Activated CD4-positive, alpha-beta T cell treated with anti-CD3 and anti-CD28 coated beads for 36 hours (primary cell): ENCODE results near the gene NUDT7. TPM values are rescaled to one million over a fixed set of nuclear protein-coding genes. Genes with fewer than 3 reads are reported as not detected.

Experiments
- ATAC-seq: fragments of 200-7000 bp; cut with Tn5 transposase; one replicate; pipeline ENCODE4 v1.10.0; 2021; ENCODE audit warnings: mild to moderate bottlenecking, moderate library complexity
- CTCF ChIA-PET: fragments of 350-600 bp; sonication (Branson Sonifier 250); formaldehyde crosslinking; loops from one replicate; lab custom pipeline; 2021; ENCODE audit warnings: antibody characterized with exemption; lab: Charles Lee
- POLR2A ChIA-PET: fragments of 350-600 bp; sonication (Branson Sonifier 250); formaldehyde crosslinking; loops from one replicate; lab custom pipeline; 2021; ENCODE audit warnings: antibody characterized with exemption, inconsistent platforms; lab: Charles Lee
- DNase-seq: peaks from one replicate; pipeline ENCODE4 v3.0.0-alpha.2; 2020
- H3K27ac Mint-ChIP-seq: one replicate; pipeline ENCODE4 v1.8.0; 2021; ENCODE audit warnings: mixed read lengths
- H3K27me3 Mint-ChIP-seq: one replicate; pipeline ENCODE4 v1.8.0; 2021; ENCODE audit warnings: mixed read lengths
- H3K36me3 Mint-ChIP-seq: one replicate; pipeline ENCODE4 v1.8.0; 2021; ENCODE audit warnings: low read depth, mixed read lengths
- H3K4me1 Mint-ChIP-seq: one replicate; pipeline ENCODE4 v1.8.0; 2021; ENCODE audit warnings: mixed read lengths
- H3K4me3 Mint-ChIP-seq: one replicate; pipeline ENCODE4 v1.8.0; 2021; ENCODE audit warnings: mild to moderate bottlenecking, moderate library complexity, mixed read lengths
- H3K9me3 Mint-ChIP-seq: one replicate; pipeline ENCODE4 v1.8.0; 2021; ENCODE audit warnings: low read depth, mixed read lengths
- intact Hi-C, 2 experiments: fragments of 100-400 bp; cut with DNase I in 1 of 2; cut with micrococcal nuclease in 1 of 2; formaldehyde crosslinking; loops; one replicate each; pipeline versions ENCODE4 v1.14.2 to v1.15.1; 2022 to 2024; cut with DNase I, micrococcal nuclease
- total RNA-seq, 2 experiments: library from RNA; stranded (reverse); gene quantifications; one replicate each; pipeline ENCODE4 v1.2.3, GENCODE V29; 2021

NUDT7 gene
- total RNA-seq, 2 experiments from 2014 or later, result 9.8 to 11.4 TPM

DNA sequence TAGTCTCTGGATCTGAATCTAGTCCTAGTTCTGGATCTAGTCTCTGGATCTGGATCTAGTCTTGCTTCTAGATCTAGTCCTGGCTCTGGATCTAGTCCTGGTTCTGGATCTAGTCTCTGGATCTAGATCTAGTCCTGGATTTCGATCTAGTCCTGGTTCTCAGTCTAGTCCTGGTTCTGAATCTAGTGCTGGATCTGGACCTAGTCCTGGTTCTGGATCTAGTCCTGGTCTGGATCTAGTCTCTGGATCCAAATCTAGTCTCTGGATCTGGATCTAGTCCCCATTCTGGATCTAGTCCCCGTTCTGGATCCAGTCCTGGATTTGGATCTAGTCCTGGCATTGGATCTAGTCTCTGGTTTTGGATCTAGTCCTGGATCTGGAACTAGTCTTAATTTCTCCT, 36.2 kb downstream of the NUDT7 start:
- no peak for ATAC-seq
- ChIA-PET CTCF (no interaction called here), POLR2A (interaction anchor here (0.6 kb wide), 1 partner anchor 320 kb away, joined by 5 read pairs; no protein-coding TSS in a partner anchor)
- DNase-seq, result no peak
- intact Hi-C loops, result no loop called here
- Mint-ChIP-seq H3K27me3 (peaks cover 15% of the 10 kb centered on the region), H3K36me3 (no peaks in the 10 kb centered on the region), H3K4me1 (no peaks in the 10 kb centered on the region), H3K9me3 (no peaks in the 10 kb centered on the region), H3K4me3 (no peak overlapping the region), H3K27ac (no peak overlapping the region)

GRCh38 chr16:77759201-77759600, 36.9 kb downstream of the NUDT7 start:
- CTCF ChIA-PET, result no interaction called here
- Mint-ChIP-seq H3K9me3 (no peaks in the 10 kb centered on the region), H3K27me3 (peaks cover 13% of the 10 kb centered on the region), H3K4me1 (no peaks in the 10 kb centered on the region), H3K36me3 (no peaks in the 10 kb centered on the region), H3K27ac (no peak overlapping the region), H3K4me3 (no peak overlapping the region)
- intact Hi-C loops, result no loop called here
- DNase-seq, result no peak
- ATAC-seq, result no peak
- POLR2A ChIA-PET, result no interaction called here

- CTCF ChIA-PET, result interaction anchor here (1.5 kb wide), 1 partner anchor 244 kb away, joined by 3 read pairs; no protein-coding TSS in a partner anchor
- Mint-ChIP-seq H3K4me3 (no peak overlapping the region), H3K27ac (no peak overlapping the region), H3K9me3 (no peaks in the 10 kb centered on the region), H3K36me3 (no peaks in the 10 kb centered on the region), H3K4me1 (no peaks in the 10 kb centered on the region), H3K27me3 (peaks cover 13% of the 10 kb centered on the region)
- DNase-seq (no peak), ATAC-seq (no peak)
- POLR2A ChIA-PET, result no interaction called here
- intact Hi-C loops, result no loop called here
These were observed 37.5 kb downstream of the NUDT7 start for GRCh38 chr16:77759821-77760220.

- POLR2A ChIA-PET, result no interaction called here
- Mint-ChIP-seq H3K4me3 (no peak overlapping the region), H3K4me1 (no peaks in the 10 kb centered on the region), H3K36me3 (no peaks in the 10 kb centered on the region), H3K27me3 (peaks cover 11% of the 10 kb centered on the region), H3K9me3 (no peaks in the 10 kb centered on the region), H3K27ac (no peak overlapping the region)
- ATAC-seq (no peak), DNase-seq (no peak)
- CTCF ChIA-PET, result interaction anchor here (1.5 kb wide), 1 partner anchor 243 kb away, joined by 3 read pairs; no protein-coding TSS in a partner anchor
- intact Hi-C loops, result no loop called here
These were observed 38.5 kb downstream of the NUDT7 start for GRCh38 chr16:77760800-77761199.

GRCh38 chr16:77761204-77761603, 38.9 kb downstream of the NUDT7 start:
- H3K9me3 Mint-ChIP-seq, result no peaks in the 10 kb centered on the region
- peaks cover 9% of the 10 kb centered on the region for H3K27me3 Mint-ChIP-seq
- H3K36me3 Mint-ChIP-seq, result no peaks in the 10 kb centered on the region
- no peak for DNase-seq
- POLR2A ChIA-PET, result no interaction called here
- H3K27ac Mint-ChIP-seq, result no peak overlapping the region
- H3K4me3 Mint-ChIP-seq, result no peak overlapping the region
- intact Hi-C loops, result no loop called here
- CTCF ChIA-PET, result interaction anchor here (1.5 kb wide), 1 partner anchor 242 kb away, joined by 3 read pairs; no protein-coding TSS in a partner anchor
- no peak for ATAC-seq
- H3K4me1 Mint-ChIP-seq, result no peaks in the 10 kb centered on the region

DNA sequence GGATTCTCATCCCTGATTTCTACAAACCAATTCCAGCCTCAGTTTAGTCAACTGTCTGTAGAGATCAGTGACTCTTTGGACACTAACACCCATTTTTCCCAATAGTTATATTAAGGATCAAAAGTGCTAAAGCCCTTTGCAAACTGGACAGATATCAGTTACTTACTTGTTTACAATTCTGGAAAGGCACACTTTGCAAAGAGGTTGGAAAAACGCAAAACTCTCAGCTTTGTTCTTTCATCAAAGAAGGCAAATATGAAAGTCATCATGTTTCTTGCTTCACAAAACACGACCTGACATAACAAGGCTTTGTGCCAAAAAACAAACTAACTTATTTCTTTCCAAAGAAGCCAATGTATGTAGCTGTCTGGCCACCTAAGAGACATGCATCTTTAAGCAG, 39.9 kb downstream of the NUDT7 start:
- POLR2A ChIA-PET, result no interaction called here

GRCh38 chr16:77763994-77764393, 41.7 kb downstream of the NUDT7 start:
- Mint-ChIP-seq H3K9me3 (no peaks in the 10 kb centered on the region), H3K36me3 (no peaks in the 10 kb centered on the region), H3K27me3 (peaks cover 5% of the 10 kb centered on the region), H3K4me1 (no peaks in the 10 kb centered on the region), H3K27ac (no peak overlapping the region), H3K4me3 (no peak overlapping the region)
- ChIA-PET POLR2A (no interaction called here), CTCF (no interaction called here)
- intact Hi-C loops, result no loop called here
- ATAC-seq (no peak), DNase-seq (no peak)

More for the DNA sequence above, 39.9 kb downstream of the NUDT7 start:
- H3K36me3 Mint-ChIP-seq, result no peaks in the 10 kb centered on the region
- intact Hi-C loops, result no loop called here
- DNase-seq (no peak), ATAC-seq (no peak)
- peaks cover 6% of the 10 kb centered on the region for H3K27me3 Mint-ChIP-seq
- no peak overlapping the region for H3K4me3 Mint-ChIP-seq
- no peak overlapping the region for H3K27ac Mint-ChIP-seq
- H3K9me3 Mint-ChIP-seq, result no peaks in the 10 kb centered on the region
- no peaks in the 10 kb centered on the region for H3K4me1 Mint-ChIP-seq
- CTCF ChIA-PET, result no interaction called here

- intact Hi-C loops, result no loop called here
- no peaks in the 10 kb centered on the region for H3K9me3 Mint-ChIP-seq
- POLR2A ChIA-PET, result no interaction called here
These were observed 44.9 kb downstream of the NUDT7 start for GRCh38 chr16:77767211-77767610.

DNA sequence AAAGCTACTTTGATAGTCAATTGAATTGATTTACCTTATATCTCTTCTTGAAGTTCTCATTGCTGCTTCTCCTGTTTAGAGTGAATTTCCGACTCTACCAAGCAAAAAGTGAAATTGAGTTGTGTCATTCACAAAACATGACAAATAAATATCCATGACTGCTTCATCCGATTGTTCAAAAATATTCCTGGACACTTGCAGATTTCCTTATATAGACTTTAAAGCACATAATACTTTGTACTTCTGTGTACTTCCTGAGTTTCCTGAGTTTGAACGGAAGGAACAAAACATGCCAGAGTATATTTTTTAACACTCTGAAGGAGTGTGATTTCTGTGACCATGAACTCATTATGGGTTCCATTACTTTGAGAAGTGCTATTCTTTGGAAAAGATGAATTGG, 45.5 kb downstream of the NUDT7 start:
- no peaks in the 10 kb centered on the region for H3K4me1 Mint-ChIP-seq
- intact Hi-C loops, result no loop called here
- no peak overlapping the region for H3K27ac Mint-ChIP-seq
- H3K36me3 Mint-ChIP-seq, result no peaks in the 10 kb centered on the region
- no peaks in the 10 kb centered on the region for H3K9me3 Mint-ChIP-seq
- peaks cover 8% of the 10 kb centered on the region for H3K27me3 Mint-ChIP-seq
- CTCF ChIA-PET, result interaction anchor here (1.1 kb wide), 1 partner anchor 32 kb away, joined by 3 read pairs; no protein-coding TSS in a partner anchor
- ATAC-seq, result no peak
- POLR2A ChIA-PET, result no interaction called here
- no peak overlapping the region for H3K4me3 Mint-ChIP-seq
- DNase-seq, result no peak

More at GRCh38 chr16:77767211-77767610, 44.9 kb downstream of the NUDT7 start:
- Mint-ChIP-seq H3K27ac (no peak overlapping the region), H3K36me3 (no peaks in the 10 kb centered on the region), H3K4me1 (no peaks in the 10 kb centered on the region), H3K4me3 (no peak overlapping the region), H3K27me3 (peaks cover 9% of the 10 kb centered on the region)
- DNase-seq, result no peak
- no peak for ATAC-seq
- CTCF ChIA-PET, result interaction anchor here (0.6 to 1.1 kb wide), 2 partner anchors 31 to 124 kb away, joined by 3 read pairs; no protein-coding TSS in a partner anchor

GRCh38 chr16:77775911-77776909, 53.9 kb downstream of the NUDT7 start:
- no peak for ATAC-seq
- intact Hi-C loops, result no loop called here

GRCh38 chr16:77777745-77778144, 55.4 kb downstream of the NUDT7 start:
- intact Hi-C loops, result no loop called here
- Mint-ChIP-seq H3K4me1 (no peaks in the 10 kb centered on the region), H3K27me3 (peaks cover 10% of the 10 kb centered on the region), H3K4me3 (no peak overlapping the region), H3K9me3 (no peaks in the 10 kb centered on the region), H3K27ac (no peak overlapping the region), H3K36me3 (no peaks in the 10 kb centered on the region)
- no peak for DNase-seq
- ChIA-PET CTCF (no interaction called here), POLR2A (no interaction called here)
- no peak for ATAC-seq

More at GRCh38 chr16:77775911-77776909, 53.9 kb downstream of the NUDT7 start:
- no peaks in the 10 kb centered on the region for H3K4me1 Mint-ChIP-seq
- no peaks in the 10 kb centered on the region for H3K36me3 Mint-ChIP-seq
- POLR2A ChIA-PET, result no interaction called here
- CTCF ChIA-PET, result interaction anchor here (0.8 kb wide), 1 partner anchor 25 kb away, joined by 3 read pairs; no protein-coding TSS in a partner anchor
- no peak overlapping the region for H3K4me3 Mint-ChIP-seq
- no peak for DNase-seq
- peaks cover 13% of the 10 kb centered on the region for H3K27me3 Mint-ChIP-seq
- no peak overlapping the region for H3K27ac Mint-ChIP-seq
- H3K9me3 Mint-ChIP-seq, result no peaks in the 10 kb centered on the region
